ENCODE data around the gene PGM2. TPM values are rescaled to one million over a fixed set of nuclear protein-coding genes. Genes with fewer than 3 reads are reported as not detected.

The PGM2 gene
- total and polyA plus RNA-seq, 7 donors, result 7.2 to 42.3 (median 30.0) TPM

DNA sequence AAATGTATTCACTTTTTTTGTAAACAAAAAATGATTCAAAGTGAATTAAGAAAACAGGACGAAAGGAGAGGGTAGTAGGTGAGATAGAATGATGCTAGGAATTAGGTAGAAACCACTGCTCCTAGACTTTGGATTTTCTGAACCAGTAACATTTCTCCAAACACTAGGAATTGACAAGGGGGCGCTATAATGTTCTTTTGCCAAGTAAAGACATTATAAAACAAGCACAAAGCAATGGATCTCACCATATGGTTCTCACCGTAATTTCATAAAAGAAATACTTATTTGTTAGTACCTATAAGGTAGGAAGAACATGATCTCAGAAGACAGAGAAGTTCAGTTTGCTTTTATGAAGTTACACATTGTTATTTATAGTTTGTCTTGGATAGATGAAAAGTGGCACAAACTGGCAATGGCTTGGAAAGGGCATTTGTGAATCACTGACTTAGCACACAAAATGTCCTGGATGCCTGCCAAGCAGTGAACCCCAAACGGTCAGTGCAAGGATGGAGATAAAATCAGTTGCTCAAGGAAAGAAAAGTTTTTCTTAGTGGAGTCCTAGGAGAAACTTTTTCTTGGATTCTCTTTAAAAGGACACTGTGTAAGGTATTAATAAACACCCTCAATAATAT lies 56.3 kb downstream of the PGM2 start:
- Histone ChIP-seq H3K4me1 (peaks cover 0 to 67% (median 38%) of the 10 kb centered on the region in 4 donors), H3K27ac (peak overlapping the region in 3 of 4 donors; percentile 19 to 83 (median 73)), H3K9me3 (no peaks in the 10 kb centered on the region), H3K36me3 (no peaks in the 10 kb centered on the region), H3K4me3 (no peak overlapping the region), H3K27me3 (no peaks in the 10 kb centered on the region)
- DNase-seq, result no peak
- 64 to 66% methylated on average over 4 of the region's 4 CpGs for WGBS, 2 donors
- TF ChIP-seq EP300 (IDR thresholded peaks at IDR 0.05) (no peak), CTCF (IDR thresholded peaks at IDR 0.05) (no peak), POLR2A (IDR thresholded peaks at IDR 0.05) (no peak), POLR2AphosphoS5 (IDR thresholded peaks at IDR 0.05) (no peak)
- intact Hi-C loops (cut with DNase I), result loop anchor here (10.0 kb wide), 2 partner anchors 782 to 1062 kb away; partner anchors contain the start of gene KLF3

DNA sequence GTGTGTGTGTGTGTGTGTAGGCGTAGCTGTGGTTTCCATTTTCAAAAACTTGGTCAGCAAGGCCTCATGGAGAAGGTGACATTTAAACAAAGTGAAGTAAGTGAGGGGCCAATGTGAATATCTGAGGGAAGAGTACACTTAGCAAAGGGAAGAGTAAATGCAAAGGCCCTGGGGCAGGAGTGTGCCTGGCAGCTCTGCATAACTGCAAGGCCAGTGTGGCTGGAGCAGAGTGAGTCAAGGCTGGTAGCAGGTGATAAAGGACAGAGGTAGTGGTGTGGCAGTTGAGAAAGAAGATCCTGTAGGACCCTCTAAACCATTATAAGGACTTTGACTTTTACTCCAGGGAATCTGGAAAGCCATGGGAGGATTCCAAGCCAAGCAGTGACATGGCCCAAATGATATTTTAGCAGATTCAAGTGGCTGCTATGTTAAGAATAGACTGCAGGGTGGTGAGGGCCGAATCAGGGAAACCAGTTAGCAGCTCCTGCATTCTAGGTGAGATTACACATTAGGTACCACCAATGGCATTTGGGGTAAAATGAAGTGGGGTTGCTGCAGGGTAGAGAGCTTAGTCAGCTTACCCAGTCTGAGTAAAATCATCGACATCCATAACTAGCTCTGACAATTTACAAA lies 58.5 kb downstream of the PGM2 start:
- DNase-seq, result no peak
- no peaks in the 10 kb centered on the region for H3K36me3 ChIP-seq
- H3K27ac ChIP-seq, result peak overlapping the region; percentile 81 to 98 (median 92)
- H3K27me3 ChIP-seq, result no peaks in the 10 kb centered on the region
- WGBS, 2 donors, result 81 to 87% methylated on average over 3 of the region's 3 CpGs
- TF ChIP-seq EP300 (IDR thresholded peaks at IDR 0.05) (no peak), CTCF (IDR thresholded peaks at IDR 0.05) (peak in 2 of 4 experiments; percentile 14 to 29)
- H3K4me1 ChIP-seq, result peaks cover 0 to 57% (median 31%) of the 10 kb centered on the region in 4 donors
- no peaks in the 10 kb centered on the region for H3K9me3 ChIP-seq
- no peak overlapping the region for H3K4me3 ChIP-seq
- intact Hi-C loops (cut with DNase I), result loop anchor here (5.0 to 10.0 kb wide), 3 partner anchors 198 to 1060 kb away; partner anchors contain the start of genes KLF3 and RELL1

DNA sequence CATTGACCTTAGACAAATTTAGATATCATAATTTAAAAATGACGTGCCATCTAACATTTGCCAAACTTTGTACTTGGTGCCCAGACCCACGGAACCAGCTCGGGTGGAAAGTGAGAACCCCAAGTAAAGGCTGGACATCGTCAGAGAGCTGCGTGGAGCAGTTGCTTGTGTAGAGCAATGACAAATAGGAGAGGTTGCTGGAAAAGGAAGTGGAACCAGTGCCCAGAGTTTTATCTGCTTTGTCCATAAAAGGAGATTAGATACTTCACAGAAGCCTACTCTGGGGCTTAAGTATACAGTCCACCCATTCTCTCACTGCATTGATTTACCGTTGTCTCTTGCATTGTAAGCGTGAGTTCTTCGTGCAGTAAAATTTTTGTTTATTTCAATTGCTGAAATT lies 59.0 kb downstream of the PGM2 start:
- H3K4me3 ChIP-seq, result peak overlapping the region in 1 of 4 donors; percentile 18
- H3K36me3 ChIP-seq, result no peaks in the 10 kb centered on the region
- no peaks in the 10 kb centered on the region for H3K9me3 ChIP-seq
- 11 to 43% methylated on average over 8 of the region's 8 CpGs for WGBS, 2 donors
- TF ChIP-seq EP300 (IDR thresholded peaks at IDR 0.05), result peak; percentile 48 to 92 (median 72)
- peak; percentile 75 to 91 (median 87) for TF ChIP-seq POLR2AphosphoS5 (IDR thresholded peaks at IDR 0.05)
- TF ChIP-seq CTCF (IDR thresholded peaks at IDR 0.05), result no peak
- TF ChIP-seq POLR2A (IDR thresholded peaks at IDR 0.05), result no peak
- no peaks in the 10 kb centered on the region for H3K27me3 ChIP-seq
- peak overlapping the region; percentile 81 to 98 (median 92) for H3K27ac ChIP-seq
- intact Hi-C loops (cut with DNase I), result loop anchor here (5.0 to 10.0 kb wide), 3 partner anchors 198 to 1059 kb away; partner anchors contain the start of genes KLF3 and RELL1
- peak; percentile 92 for DNase-seq
- peaks cover 0 to 57% (median 34%) of the 10 kb centered on the region in 4 donors for H3K4me1 ChIP-seq

DNA sequence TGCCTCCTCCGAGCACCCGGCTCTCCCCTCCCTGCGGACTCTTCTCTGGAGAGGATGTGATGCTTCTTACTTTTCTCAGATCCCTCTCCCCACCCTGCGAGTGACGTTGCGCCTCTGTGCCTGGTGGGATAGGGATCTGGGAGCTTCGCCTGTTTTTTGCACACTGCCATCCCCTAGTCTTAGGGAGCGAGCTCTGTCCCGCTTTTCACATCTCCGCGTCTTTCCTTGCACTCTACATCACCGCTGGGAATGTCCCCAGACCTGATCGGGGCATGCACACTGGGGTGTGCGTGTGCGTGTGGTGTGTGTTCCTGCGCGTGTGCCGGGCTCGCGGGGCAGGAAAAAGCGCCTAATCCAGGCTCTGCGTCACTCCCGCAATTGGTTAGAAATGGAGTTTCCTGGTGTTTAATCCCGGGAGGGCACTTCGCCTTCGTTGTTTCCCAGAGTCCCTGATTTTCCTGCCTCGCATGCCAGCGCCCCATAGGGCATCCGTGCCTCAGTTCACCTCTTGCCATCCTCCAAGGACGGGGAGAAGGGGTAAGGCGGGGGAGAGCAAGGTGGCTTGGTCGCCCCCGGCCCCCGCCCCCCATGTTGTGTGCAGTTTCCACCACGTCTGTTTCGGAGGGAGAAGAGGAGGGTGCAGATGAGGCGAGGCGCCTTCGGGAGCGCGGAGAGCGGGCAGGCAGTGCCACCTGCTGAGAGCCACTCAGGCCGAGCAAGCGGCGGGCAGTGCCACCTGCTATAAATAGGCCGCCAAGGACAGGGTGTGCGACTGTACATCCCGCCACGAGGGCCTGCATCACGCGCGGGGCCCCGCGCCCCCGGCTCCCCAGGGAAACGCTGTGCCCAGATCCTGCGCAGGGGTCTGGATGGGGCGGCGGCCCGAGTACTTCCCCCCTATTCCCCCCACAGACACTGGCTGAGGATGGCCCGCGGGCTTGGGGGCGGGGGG lies 63.6 kb downstream of the PGM2 start:
- peaks cover 0 to 64% (median 49%) of the 10 kb centered on the region in 4 donors for H3K4me1 ChIP-seq
- intact Hi-C loops (cut with DNase I), result loop anchor here (1.0 to 10.0 kb wide), 8 partner anchors 17 to 1055 kb away; partner anchors contain the start of genes KLF3, PGM2 and RELL1

More for the DNA sequence above, 63.6 kb downstream of the PGM2 start:
- no peaks in the 10 kb centered on the region for H3K27me3 ChIP-seq
- H3K4me3 ChIP-seq, result peak overlapping the region; percentile 75 to 97 (median 87)
- peak overlapping the region; percentile 88 to 98 (median 94) for H3K27ac ChIP-seq
- WGBS, 2 donors, result 9 to 25% methylated on average over 63 of the region's 63 CpGs
- no peaks in the 10 kb centered on the region for H3K9me3 ChIP-seq
- peak; percentile 93 for DNase-seq
- H3K36me3 ChIP-seq, result no peaks in the 10 kb centered on the region
- TF ChIP-seq CTCF (IDR thresholded peaks at IDR 0.05) (peak in 2 of 4 experiments; percentile 20 to 39), EP300 (IDR thresholded peaks at IDR 0.05) (peak in 1 of 4 donors; percentile 34), POLR2AphosphoS5 (IDR thresholded peaks at IDR 0.05) (peak; percentile 77 to 86 (median 83)), POLR2A (IDR thresholded peaks at IDR 0.05) (peak; percentile 18 to 67)

All from sigmoid colon (tissue), 7 donors.